ENCODE measurements around the gene EVL.
A peak's percentile ranks its signal among the peaks of the same experiment; 100 is the strongest.
"Not testable (repeated sequence)": the region's sequence is repeated elsewhere in the genome, so short reads cannot be mapped to it uniquely, and the experiment has no call there.

The EVL gene

DNA sequence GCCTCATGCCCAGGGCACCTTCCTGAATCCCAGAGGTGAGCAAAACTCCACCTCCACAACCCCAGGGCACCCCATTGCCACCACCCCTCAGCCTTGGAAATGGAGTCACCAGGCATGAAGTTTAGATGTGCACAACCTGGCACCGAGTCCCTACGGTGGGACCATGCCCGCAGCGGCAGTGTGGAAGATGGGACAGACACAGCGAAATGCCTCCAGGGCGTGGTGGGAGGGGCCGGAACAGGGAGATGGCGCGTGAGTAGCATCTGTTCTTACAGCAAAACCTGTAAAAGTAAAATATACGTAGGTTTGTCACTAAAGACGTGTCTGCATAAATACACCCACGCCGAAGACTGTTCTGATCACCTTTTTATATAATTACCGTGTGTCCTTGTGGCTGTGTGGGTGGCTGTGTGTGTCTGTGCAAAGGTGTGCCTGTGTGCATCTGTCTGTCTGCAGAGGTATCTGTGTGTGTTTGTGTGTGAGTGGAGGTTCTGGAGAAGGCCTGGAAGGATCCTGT lies 111.6 kb downstream of the EVL start:
- DNase-seq, result no peak

DNA sequence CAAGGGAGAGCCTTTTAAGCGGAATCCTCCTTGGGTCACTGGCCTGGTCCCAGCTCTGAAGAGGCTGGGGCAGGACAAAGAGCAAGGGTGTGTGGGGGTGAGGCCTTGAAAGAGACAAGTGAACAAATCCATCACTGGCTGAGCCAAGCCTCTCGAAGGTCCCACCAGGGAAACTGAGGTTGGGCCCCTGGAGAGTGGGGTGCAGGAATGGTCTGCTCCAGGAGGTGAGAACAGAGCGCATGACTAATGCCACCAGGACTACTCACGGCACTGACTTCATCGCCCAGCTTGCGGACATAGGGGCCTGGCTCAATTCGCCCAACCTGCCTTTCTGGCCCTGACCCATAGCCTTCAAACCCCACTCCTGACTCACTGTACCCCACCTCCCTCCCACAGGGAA lies 113.5 kb downstream of the EVL start:
- no peak for DNase-seq

DNA sequence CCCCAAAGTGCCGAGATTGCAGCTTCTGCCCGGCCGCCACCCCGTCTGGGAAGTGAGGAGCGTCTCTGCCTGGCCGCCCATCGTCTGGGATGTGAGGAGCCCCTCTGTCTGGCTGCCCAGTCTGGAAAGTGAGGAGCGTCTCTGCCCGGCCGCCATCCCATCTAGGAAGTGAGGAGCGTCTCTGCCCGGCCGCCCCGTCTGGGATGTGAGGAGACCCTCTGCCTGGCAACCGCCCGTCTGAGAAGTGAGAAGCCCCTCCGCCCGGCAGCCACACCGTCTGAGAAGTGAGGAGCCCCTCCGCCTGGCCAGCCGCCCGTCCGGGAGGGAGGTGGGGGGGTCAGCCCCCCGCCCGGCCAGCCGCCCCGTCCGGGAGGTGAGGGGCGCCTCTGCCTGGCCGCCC lies 115.4 kb downstream of the EVL start:
- not testable (repeated sequence) for DNase-seq

DNA sequence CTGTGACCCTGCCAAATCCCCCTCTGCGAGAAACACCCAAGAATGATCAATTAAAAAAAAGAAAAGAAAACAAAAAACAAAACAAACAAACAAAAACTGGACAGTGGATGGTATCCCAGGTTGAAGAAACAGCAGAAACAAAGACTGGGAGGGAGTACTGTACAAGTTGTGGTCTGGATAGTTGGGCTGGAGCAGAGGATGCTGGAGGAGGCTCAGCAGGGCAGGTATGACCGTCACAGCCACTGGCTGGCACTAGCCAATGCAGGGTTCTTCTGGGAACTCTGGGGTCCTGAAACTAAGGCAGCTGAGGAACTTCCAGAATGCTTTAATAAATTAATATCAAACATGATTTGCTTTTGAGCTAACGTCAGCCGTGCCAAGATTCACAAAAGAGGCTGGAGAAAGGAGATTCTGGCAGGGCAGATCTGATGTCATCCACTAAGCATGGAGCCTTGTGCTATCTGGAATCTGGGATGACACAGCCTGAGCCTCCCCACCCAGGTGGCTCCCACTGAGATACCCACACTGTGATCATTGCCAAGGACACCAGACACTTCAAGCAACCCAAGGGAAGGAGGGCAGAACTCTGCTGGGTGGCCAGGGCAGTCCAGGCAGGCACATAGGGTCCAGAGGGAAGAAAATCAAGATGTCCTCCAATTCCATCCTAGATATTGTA lies 116.8 kb downstream of the EVL start:
- not testable (repeated sequence) for DNase-seq

DNA sequence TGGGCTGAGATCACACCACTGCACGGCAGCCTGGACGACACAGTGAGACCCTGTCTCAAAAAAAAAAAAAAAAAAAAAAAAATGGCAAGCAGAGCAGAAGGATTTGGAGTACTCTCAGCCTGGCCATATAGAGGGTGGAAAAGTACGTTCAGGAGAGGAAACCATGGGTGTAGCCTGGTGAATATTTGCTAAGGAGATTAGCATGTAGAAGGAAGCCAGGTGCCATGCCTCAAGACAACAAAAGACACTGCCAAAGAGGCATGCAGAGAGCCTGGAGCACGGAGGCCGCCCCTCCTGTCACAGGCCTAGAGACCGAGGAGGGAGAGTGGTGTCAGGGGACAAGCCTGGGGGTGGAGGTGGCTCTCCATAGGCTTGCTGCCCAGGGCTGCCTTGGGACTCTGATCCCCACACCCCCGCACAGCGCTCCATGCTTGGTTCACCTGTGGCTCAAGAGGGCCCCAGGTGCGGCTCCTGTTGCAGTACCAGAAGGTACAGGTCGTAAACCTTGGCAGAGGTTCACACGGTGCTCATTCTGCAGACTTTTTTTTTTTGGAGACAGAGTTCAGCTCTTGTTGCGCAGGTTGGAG lies 122.1 kb downstream of the EVL start:
- DNase-seq, result no peak

DNA sequence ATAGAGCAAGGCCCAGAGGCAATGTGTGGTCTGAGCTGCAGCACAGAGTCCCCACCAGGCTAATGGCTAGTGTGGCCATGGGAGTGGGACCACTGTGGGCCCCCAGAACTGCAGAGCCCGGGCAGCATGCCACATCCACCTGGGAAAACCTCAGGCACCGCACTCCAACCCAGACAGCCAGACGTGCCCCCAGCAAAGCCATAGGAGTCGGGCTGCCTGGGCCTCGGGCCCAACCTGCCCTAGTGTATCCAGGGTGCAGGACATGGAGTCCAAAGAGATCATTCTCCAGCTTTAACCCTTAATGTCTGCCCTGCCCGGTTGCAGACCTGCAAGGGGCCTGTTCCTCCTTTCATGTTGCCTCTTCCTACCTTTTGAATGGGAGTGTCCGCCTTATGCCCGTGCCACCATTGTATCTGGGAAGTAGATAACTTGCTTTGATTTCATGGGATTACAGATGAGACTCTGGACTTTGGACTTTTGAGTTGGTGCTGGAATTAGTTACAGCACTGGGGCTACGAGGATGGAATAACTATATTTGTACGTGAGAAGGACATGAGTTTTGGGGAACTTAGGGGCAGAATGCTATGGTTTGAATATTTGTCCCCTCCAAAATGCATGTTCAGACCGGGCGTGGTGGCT lies 123.3 kb downstream of the EVL start:
- no peak for DNase-seq

DNA sequence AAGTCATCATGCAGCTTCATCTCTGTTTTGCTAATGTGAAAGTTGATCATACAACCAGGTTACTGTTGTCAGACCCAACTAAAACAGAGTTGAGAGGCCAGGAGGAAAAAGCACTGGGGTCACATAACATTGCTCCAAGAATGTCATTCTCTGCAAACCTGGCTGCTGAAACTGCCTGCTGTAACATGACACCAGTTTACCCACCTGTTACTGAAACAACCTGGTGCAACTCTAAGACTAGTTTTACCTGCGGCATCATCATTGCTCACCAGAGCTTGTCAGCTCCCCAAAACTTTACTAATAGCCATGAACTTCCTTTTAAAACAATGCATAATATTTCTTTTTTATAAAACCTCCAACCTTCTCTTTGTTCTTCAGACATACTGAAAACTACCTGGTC lies 124.9 kb downstream of the EVL start:
- no peak for DNase-seq

DNA sequence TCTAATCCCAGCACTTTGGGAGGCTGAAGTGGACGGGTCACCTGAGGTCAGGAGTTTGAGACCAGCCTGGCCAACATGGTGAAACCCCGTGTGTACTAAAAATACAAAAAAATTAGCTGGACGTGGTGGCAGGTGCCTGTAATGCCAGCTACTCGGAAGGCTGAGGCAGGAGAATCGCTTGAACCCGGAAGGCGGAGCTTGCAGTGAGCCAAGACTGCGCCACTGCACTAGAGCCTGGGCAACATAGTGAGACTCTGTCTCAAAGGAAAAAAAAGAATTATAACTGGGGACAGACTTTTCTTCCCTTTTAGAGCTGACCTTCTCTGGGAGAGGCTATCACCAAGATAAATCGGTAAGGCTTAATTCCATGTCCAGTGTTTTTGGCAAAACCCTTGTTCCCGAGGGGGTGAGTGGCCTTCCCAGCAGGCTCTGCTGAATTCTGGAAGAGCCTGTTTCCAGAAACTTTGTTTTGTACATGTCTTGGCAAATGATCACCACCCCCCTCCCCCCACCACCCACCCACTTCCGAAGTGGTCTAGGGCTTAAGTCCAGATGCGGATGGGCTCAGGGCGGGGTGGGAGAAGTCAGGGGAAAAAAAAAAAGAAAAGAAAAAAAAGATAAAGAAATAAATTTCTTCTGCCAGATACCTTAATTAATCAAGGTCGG lies 126.5 kb downstream of the EVL start:
- no peak for DNase-seq

DNA sequence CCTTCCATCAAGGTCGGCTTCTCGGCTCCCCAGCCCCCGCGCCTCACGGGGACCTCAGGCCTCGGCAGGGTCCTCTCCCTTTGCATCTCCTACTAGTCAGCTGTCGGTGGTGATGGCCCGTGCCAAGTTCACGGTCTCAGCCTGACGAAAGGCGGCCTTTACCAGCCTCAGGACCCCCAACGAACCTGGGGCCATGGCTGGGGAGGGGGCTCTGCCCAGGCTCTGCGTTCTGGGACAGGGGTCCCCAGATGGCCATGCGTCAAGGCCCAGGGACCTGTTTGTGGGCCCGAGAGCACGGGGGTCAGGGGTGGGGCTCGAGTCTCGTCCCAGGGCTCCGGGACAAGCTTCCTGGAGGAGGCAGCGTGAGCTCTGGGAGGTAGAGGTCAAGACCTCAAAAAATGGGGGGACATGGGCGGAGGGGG lies 127.0 kb downstream of the EVL start:
- no peak for DNase-seq

DNA sequence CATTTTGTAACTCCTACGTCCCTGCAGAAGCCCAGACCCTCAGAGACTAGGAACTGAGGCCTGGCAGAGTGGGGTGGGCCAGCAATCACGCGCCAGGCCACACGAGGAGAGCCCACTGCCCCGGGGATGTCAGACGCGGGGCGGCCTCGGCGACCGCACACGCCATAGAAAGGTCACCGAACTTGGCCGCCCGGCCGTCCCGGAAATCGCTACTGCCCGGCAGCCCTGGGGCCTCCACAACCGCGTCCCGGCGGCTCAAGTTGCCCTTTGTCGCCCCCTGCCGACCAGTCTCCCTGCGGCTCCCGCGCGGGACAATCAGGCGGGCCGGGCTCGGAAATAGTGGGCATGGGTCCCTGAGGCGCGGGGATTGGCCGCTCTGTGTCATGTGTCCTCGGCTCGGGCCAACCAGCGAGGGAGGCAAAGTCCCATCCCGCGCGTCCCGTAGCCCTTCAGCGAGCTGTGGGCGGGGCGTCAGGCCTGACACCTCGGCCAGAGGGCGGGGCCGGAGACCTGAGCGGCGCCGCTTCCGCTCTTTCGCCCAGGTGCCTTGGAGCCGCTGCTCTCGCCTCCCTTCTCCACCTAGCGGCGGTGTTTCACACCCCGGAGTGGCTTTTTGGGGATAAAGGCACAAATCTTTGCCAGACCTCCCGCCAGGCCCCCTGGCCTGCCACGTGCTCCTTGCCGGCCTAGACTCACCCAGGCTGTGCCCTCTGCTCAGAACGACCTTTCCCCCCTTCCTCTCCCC lies 127.6 kb downstream of the EVL start:
- DNase-seq, result peak; percentile 99

Measured in islet precursor cell (in vitro differentiated cells).